ENCODE data around the gene MORF4L2.

- TF ChIP-seq, protein P1, sequence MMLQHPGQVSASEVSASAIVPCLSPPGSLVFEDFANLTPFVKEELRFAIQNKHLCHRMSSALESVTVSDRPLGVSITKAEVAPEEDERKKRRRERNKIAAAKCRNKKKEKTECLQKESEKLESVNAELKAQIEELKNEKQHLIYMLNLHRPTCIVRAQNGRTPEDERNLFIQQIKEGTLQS (IDR thresholded peaks at IDR 0.05) = no peak
- TF ChIP-seq, protein P2, sequence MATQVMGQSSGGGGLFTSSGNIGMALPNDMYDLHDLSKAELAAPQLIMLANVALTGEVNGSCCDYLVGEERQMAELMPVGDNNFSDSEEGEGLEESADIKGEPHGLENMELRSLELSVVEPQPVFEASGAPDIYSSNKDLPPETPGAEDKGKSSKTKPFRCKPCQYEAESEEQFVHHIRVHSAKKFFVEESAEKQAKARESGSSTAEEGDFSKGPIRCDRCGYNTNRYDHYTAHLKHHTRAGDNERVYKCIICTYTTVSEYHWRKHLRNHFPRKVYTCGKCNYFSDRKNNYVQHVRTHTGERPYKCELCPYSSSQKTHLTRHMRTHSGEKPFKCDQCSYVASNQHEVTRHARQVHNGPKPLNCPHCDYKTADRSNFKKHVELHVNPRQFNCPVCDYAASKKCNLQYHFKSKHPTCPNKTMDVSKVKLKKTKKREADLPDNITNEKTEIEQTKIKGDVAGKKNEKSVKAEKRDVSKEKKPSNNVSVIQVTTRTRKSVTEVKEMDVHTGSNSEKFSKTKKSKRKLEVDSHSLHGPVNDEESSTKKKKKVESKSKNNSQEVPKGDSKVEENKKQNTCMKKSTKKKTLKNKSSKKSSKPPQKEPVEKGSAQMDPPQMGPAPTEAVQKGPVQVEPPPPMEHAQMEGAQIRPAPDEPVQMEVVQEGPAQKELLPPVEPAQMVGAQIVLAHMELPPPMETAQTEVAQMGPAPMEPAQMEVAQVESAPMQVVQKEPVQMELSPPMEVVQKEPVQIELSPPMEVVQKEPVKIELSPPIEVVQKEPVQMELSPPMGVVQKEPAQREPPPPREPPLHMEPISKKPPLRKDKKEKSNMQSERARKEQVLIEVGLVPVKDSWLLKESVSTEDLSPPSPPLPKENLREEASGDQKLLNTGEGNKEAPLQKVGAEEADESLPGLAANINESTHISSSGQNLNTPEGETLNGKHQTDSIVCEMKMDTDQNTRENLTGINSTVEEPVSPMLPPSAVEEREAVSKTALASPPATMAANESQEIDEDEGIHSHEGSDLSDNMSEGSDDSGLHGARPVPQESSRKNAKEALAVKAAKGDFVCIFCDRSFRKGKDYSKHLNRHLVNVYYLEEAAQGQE (IDR thresholded peaks at IDR 0.05) = no peak
- TF ChIP-seq CTCF (IDR thresholded peaks at IDR 0.05; ENCODE audit: low read depth, low read length, missing input control) = no peak
Measured at GRCh38 chrX:103718120-103718519, 31.6 kb upstream of the MORF4L2 start.

Measured in liver (tissue), 3 donors.